HG03045 (cell line): ENCODE data around the gene RBMS3.

ENCODE experiments used
- ATAC-seq: cut with Tn5 transposase; IDR thresholded peaks from one replicate; pipeline ENCODE4 v1.9.1; 2021; ENCODE audit warnings: mild to moderate bottlenecking, moderate library complexity; ENCODE audit not compliant: unreplicated experiment

The RBMS3 gene

GRCh38 chr3:29701326-29701983 is 420.6 kb downstream of the RBMS3 start:
- no peak for ATAC-seq

GRCh38 chr3:29705906-29706844 is 425.3 kb downstream of the RBMS3 start:
- ATAC-seq: no peak

GRCh38 chr3:29708884-29709283 is 428.0 kb downstream of the RBMS3 start:
- no peak for ATAC-seq

- ATAC-seq: no peak
Observed at GRCh38 chr3:29711255-29711771, 430.4 kb downstream of the RBMS3 start.

GRCh38 chr3:29716213-29716612 is 435.3 kb downstream of the RBMS3 start:
- no peak for ATAC-seq

GRCh38 chr3:29718661-29719065 is 437.8 kb downstream of the RBMS3 start:
- ATAC-seq: no peak

GRCh38 chr3:29720665-29721064 is 439.8 kb downstream of the RBMS3 start:
- ATAC-seq: no peak

GRCh38 chr3:29721789-29722188 is 440.9 kb downstream of the RBMS3 start:
- ATAC-seq: no peak

- ATAC-seq: no peak
Observed at GRCh38 chr3:29731050-29731449, 450.2 kb downstream of the RBMS3 start.

- ATAC-seq: no peak
Observed at GRCh38 chr3:29741231-29741630, 460.4 kb downstream of the RBMS3 start.

GRCh38 chr3:29745232-29745870 is 464.5 kb downstream of the RBMS3 start:
- no peak for ATAC-seq

GRCh38 chr3:29746163-29746760 is 465.4 kb downstream of the RBMS3 start:
- ATAC-seq: no peak

GRCh38 chr3:29747991-29748390 is 467.1 kb downstream of the RBMS3 start:
- ATAC-seq: no peak

GRCh38 chr3:29751647-29752314 is 470.9 kb downstream of the RBMS3 start:
- no peak for ATAC-seq

- ATAC-seq: no peak
Observed at GRCh38 chr3:29754346-29754745, 473.5 kb downstream of the RBMS3 start.

- ATAC-seq: no peak
Observed at GRCh38 chr3:29755416-29755815, 474.5 kb downstream of the RBMS3 start.

GRCh38 chr3:29757054-29757777 is 476.3 kb downstream of the RBMS3 start:
- ATAC-seq: no peak

GRCh38 chr3:29758108-29758433 is 477.2 kb downstream of the RBMS3 start:
- ATAC-seq: no peak

GRCh38 chr3:29758434-29759322 is 477.8 kb downstream of the RBMS3 start:
- ATAC-seq: no peak
